DOHH2 (cell line): Measurements from ENCODE around the gene ALK.

Experiments used
- CTCF ChIP-seq: fragments of 200-600 bp; sonication (generic); IDR thresholded peaks from one replicate; pipeline ENCODE4 v1.5.1; 2014; ENCODE audit warnings: antibody characterized with exemption, mild to moderate bottlenecking, low read depth, low read length; ENCODE audit not compliant: poor library complexity, severe bottlenecking
- EZH2phosphoT487 ChIP-seq: fragments of 200-600 bp; sonication (generic); IDR thresholded peaks from 2 replicates; pipeline ENCODE4 v1.6.1; 2017; ENCODE audit warnings: borderline replicate concordance, mild to moderate bottlenecking, antibody characterized with exemption, low read length, moderate library complexity, mixed read lengths

- TF ChIP-seq CTCF (no peak), EZH2phosphoT487 (no peak)
These were observed 412.0 kb downstream of the ALK start for GRCh38 chr2:29509397-29509796.
